HepG2 (cell line): ENCODE data around the gene ADARB2. TPM values are rescaled to one million over a fixed set of nuclear protein-coding genes. Genes with fewer than 3 reads are reported as not detected.

Experiments
- ATAC-seq: fragments of 200-7000 bp; cut with Tn5 transposase; 3 replicates; pipeline ENCODE4 v1.9.1; 2020; ENCODE audit warnings: mild to moderate bottlenecking, moderate library complexity
- BruUV-seq: library from RNA; stranded (reverse); fragments of 400-500 nt; replicated peaks from 2 replicates; lab custom pipeline; 2021; lab: Mats Ljungman, UMichigan
- CTCF ChIA-PET: fragments of 300-600 bp; formaldehyde crosslinking; extraction: SDS; loops from one replicate; lab custom pipeline; 2021; ENCODE audit warnings: low total read pairs, inconsistent platforms, low intra/inter-chr PET ratio; lab: Yijun Ruan, JAX
- POLR2A ChIA-PET: fragments of 350-600 bp; sonication (Branson Sonifier 250); formaldehyde crosslinking; loops from one replicate; lab custom pipeline; 2020; ENCODE audit warnings: antibody characterized with exemption, inconsistent platforms; lab: Yijun Ruan, JAX
- DNase-seq: peaks from one replicate; pipeline ENCODE4 v3.0.0-alpha.2; 2015; ENCODE audit warnings: low spot score
- FAIRE-seq: peaks from 3 replicates; lab custom pipeline; 2011; peaks lifted over from hg19 to GRCh38; lab: Jason Lieb, UNC
- H2AFZ ChIP-seq: one replicate; pipeline ENCODE4 v1.6.1; 2011; ENCODE audit warnings: low read length, inconsistent platforms
- H3K27ac ChIP-seq: fragments of 300-600 bp; 3 replicates; pipeline ENCODE4 v1.8.0; 2011; ENCODE audit warnings: mixed run types, mild to moderate bottlenecking, mixed read lengths, low read length, inconsistent platforms; ENCODE audit not compliant: insufficient read depth; ENCODE audit errors: extremely low read length
- H3K27me3 ChIP-seq, 2 experiments: fragments of 200-600 bp in 1 of 2; 2 replicates in 1 of 2; 3 replicates in 1 of 2; pipeline versions ENCODE4 v1.6.0 to v1.8.0; 2011; ENCODE audit warnings: low read length in 2 of 2, mild to moderate bottlenecking in 2 of 2, moderate library complexity in 2 of 2, inconsistent platforms in 1 of 2; ENCODE audit not compliant: insufficient read depth in 2 of 2, control insufficient read depth in 1 of 2
- H3K36me3 ChIP-seq, 2 experiments: fragments of 200-600 bp in 1 of 2; replicated peaks in 1 of 2; 2 replicates in 1 of 2; 3 replicates in 1 of 2; pipeline versions ENCODE4 v1.5.1 to v1.8.0; 2011; ENCODE audit warnings: low read length in 2 of 2, inconsistent platforms in 1 of 2; ENCODE audit not compliant: insufficient read depth in 2 of 2, control insufficient read depth in 1 of 2
- H3K4me1 ChIP-seq: 2 replicates; pipeline ENCODE4 v1.5.1; 2012; ENCODE audit warnings: low read length, inconsistent platforms; ENCODE audit not compliant: insufficient read depth
- H3K4me2 ChIP-seq: 2 replicates; pipeline ENCODE4 v1.6.0; 2011; ENCODE audit warnings: low read depth, low read length, inconsistent platforms
- H3K4me3 ChIP-seq, 3 experiments: fragments of 200-600 bp in 1 of 3; sonication (generic), shearing (Covaris generic) in 1 of 3; replicated peaks in 1 of 3; 2 replicates each; pipeline ENCODE4 v1.5.1; 2011 to 2016; ENCODE audit warnings: low read length in 3 of 3, inconsistent platforms in 2 of 3, low read depth in 2 of 3, mild to moderate bottlenecking in 2 of 3, control low read depth in 1 of 3, mixed read lengths in 1 of 3; ENCODE audit not compliant: insufficient read depth in 1 of 3
- H3K79me2 ChIP-seq: one replicate; pipeline ENCODE4 v1.6.1; 2011; ENCODE audit warnings: low read length, inconsistent platforms; ENCODE audit not compliant: insufficient read depth
- H3K9ac ChIP-seq: 2 replicates; pipeline ENCODE4 v1.6.0; 2011; ENCODE audit warnings: mild to moderate bottlenecking, low read depth, low read length, inconsistent platforms; ENCODE audit not compliant: insufficient read depth
- H3K9me3 ChIP-seq: 2 replicates; pipeline ENCODE4 v1.5.1; 2012; ENCODE audit warnings: mild to moderate bottlenecking, low read length
- H4K20me1 ChIP-seq: 2 replicates; pipeline ENCODE4 v1.6.0; 2011; ENCODE audit warnings: inconsistent platforms, mild to moderate bottlenecking, low read length, moderate library complexity; ENCODE audit not compliant: insufficient read depth
- BRF2 ChIP-seq: sonication (generic); formaldehyde crosslinking; IDR thresholded peaks from 2 replicates; pipeline ENCODE4 v1.8.1; 2022; ENCODE audit warnings: mild to moderate bottlenecking, missing genetic modification reagents
- CENPT ChIP-seq: sonication (generic); formaldehyde crosslinking; IDR thresholded peaks from 2 replicates; pipeline ENCODE4 v1.8.0; 2022; ENCODE audit warnings: low read depth, mild to moderate bottlenecking, moderate library complexity, missing genetic modification reagents
- HNF4G ChIP-seq, 2 experiments: sonication (generic) in 1 of 2; formaldehyde crosslinking in 1 of 2; IDR thresholded peaks; 2 replicates each; pipeline versions ENCODE4 v1.4.0 to v1.6.1; 2011 to 2020; ENCODE audit warnings: borderline replicate concordance in 2 of 2, low read depth in 2 of 2, mild to moderate bottlenecking in 2 of 2, low read length in 1 of 2, missing genetic modification reagents in 1 of 2, moderate library complexity in 1 of 2
- IRF2 ChIP-seq: IDR thresholded peaks from 2 replicates; pipeline ENCODE4 v1.6.1; 2018; ENCODE audit warnings: missing genetic modification reagents, missing compliant biosample characterization
- JUN ChIP-seq: sonication (generic); formaldehyde crosslinking; IDR thresholded peaks from 2 replicates; pipeline ENCODE4 v1.4.0; 2020; ENCODE audit warnings: mild to moderate bottlenecking, missing genetic modification reagents
- MTA3 ChIP-seq: sonication (generic); formaldehyde crosslinking; IDR thresholded peaks from 2 replicates; pipeline ENCODE4 v1.4.0; 2020; ENCODE audit warnings: missing genetic modification reagents
- PAWR ChIP-seq: sonication (generic); formaldehyde crosslinking; IDR thresholded peaks from 2 replicates; pipeline ENCODE4 v1.4.0; 2020; ENCODE audit warnings: missing genetic modification reagents, mild to moderate bottlenecking, borderline replicate concordance
- ZFP37 ChIP-seq: sonication (generic); formaldehyde crosslinking; IDR thresholded peaks from 2 replicates; pipeline ENCODE4 v1.4.0; 2020; ENCODE audit warnings: missing genetic modification reagents, borderline replicate concordance
- ZNF225 ChIP-seq: sonication (generic); formaldehyde crosslinking; IDR thresholded peaks from 2 replicates; pipeline ENCODE4 v1.4.0; 2020; ENCODE audit warnings: mild to moderate bottlenecking, missing genetic modification reagents
- ZNF674 ChIP-seq: sonication (generic); formaldehyde crosslinking; IDR thresholded peaks from 2 replicates; pipeline ENCODE4 v1.5.0; 2020; ENCODE audit warnings: low read depth, mild to moderate bottlenecking, missing genetic modification reagents
- WGBS: methylation state at CpG from one replicate; pipeline ENCODE4 v1.1.6; 2017; ENCODE audit warnings: low lambda C conversion rate; 5-methylcytosine and 5-hydroxymethylcytosine counted together
- in situ Hi-C: cut with HindIII; loops from 2 replicates; pipeline ENCODE4 v1.10.0; 2017; ENCODE audit warnings: low pct_unique_long_range_greater_than_20kb; ENCODE audit not compliant: extremely low pct_ligation_motif_present
- intact Hi-C: fragments of 100-400 bp; cut with micrococcal nuclease; formaldehyde crosslinking; loops from one replicate; pipeline ENCODE4 v1.10.0; 2022; ENCODE audit not compliant: unreplicated experiment
- polyA plus RNA-seq, 8 experiments: library from polyadenylated mRNA; depleted of rRNA in 3 of 8; stranded (reverse) in 7 of 8; unstranded in 1 of 8; fragments of >200 nt; fragmentation: Illumina TruSeq in 4 of 8; extraction: Trizol in 4 of 8; gene quantifications; 2 replicates each; pipeline versions ENCODE4 v1.2.1 to v1.2.3, GENCODE V29; 2011 to 2016; ENCODE audit warnings: low read depth in 4 of 8, missing spikeins in 1 of 8, mixed read lengths in 1 of 8; ENCODE audit not compliant: insufficient read depth in 1 of 8
- total RNA-seq, 5 experiments: library from RNA; depleted of rRNA; stranded (reverse); fragments of >200 nt; fragmentation: Illumina TruSeq; extraction: Trizol; gene quantifications; 2 replicates each; pipeline ENCODE4 v1.2.3, GENCODE V29; 2016; ENCODE audit warnings: low read depth in 1 of 5
- TF ChIP-seq, protein P1 (sequence below): sonication (generic); formaldehyde crosslinking; IDR thresholded peaks from 2 replicates; pipeline ENCODE4 v1.5.1; 2020; ENCODE audit warnings: mild to moderate bottlenecking, missing genetic modification reagents, moderate library complexity
- TF ChIP-seq, protein P2 (sequence below): sonication (generic); formaldehyde crosslinking; IDR thresholded peaks from 2 replicates; pipeline ENCODE4 v1.8.0; 2022; ENCODE audit warnings: low read depth, missing genetic modification reagents
- TF ChIP-seq, protein P3 (sequence below): sonication (generic); formaldehyde crosslinking; IDR thresholded peaks from 2 replicates; pipeline ENCODE4 v1.5.0; 2020; ENCODE audit warnings: missing genetic modification reagents

Gene ADARB2
- total and polyA plus RNA-seq, 2 of the 13 experiments (the other 11 are each of a cell fraction or from before 2014, with no cell fraction given): not detected

DNA sequence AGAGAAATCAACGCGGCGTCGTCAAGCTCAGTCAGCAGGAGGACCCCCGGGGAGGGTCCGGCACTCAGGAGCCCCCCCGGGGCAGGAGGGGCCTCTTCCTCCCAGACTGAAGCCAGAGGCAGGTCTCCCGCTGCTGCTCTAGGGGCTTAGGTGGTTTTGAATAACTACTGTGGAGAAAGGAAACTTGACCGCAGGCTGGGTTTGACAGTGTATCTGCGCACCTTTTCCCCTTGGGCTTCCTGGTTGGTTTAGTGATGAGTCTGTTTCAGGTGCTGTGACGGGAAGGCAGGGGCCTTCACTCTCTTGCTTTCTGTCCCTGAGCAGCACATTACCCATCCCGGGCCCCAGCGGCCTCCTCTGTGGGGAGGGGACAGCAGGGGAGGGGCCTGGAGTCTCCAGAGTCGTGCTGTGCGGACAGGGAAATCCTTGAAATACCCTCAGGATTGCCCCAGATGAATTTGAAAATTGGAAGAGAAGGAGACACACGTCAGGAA, 262.2 kb downstream of the ADARB2 start (continued):
- TF ChIP-seq IRF2 (CRISPR knock-in tag): no peak
- TF ChIP-seq, all 625 proteins: peak for 0

DNA sequence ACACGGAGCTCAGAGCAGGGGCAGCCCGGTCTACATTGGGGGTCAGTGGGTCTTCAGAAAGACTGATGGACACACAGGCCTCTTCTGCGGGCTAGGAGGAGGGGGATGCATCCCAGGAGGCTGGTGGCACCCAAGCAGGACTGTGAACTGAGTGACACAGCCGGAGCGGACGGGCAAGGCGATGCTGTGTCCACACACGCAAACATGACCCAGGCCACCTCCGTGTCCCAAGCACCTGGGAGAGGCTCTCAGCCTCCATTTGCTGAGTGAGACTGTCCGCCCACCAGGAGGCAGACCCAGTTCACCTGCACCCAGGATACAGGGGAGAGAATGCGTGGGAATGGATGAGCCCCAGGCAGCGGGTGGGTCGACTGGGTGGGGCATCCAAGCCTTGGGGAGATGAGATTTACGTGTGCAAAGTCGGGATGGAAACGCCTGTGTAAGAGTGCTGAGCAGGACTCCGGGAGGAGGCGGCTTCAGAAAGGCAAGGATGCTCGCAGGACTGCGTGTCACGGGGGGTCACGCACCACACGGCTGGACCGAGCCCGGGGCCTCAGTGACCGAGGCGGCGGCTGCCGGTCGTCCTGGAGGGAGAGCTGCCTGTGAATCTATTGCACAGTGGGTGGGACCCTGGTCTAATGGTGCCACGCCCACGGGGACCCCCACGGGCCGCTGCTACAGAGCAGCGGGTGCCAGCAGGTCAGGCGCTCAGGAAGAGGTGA, 262.8 kb downstream of the ADARB2 start:
- BruUV-seq: no TSS peak
- FAIRE-seq (no peak), ATAC-seq (no peak), DNase-seq (no peak)
- POLR2A ChIA-PET: no interaction called here
- no peak overlapping the region for H3K27ac ChIP-seq
- H3K27me3 ChIP-seq: peaks cover 3 to 43% of the 10 kb centered on the region in 2 experiments; a peak in 4 of 5 replicates
- no peak overlapping the region for H3K9ac ChIP-seq
- in situ Hi-C loops: no loop called here
- intact Hi-C loops: no loop called here
- H2AFZ ChIP-seq: no peak overlapping the region
- WGBS: 23% methylated on average over 12 of the region's 36 CpGs
- CTCF ChIA-PET: no interaction called here
- no peaks in the 10 kb centered on the region for H3K4me1 ChIP-seq
- no peak overlapping the region for H3K4me3 ChIP-seq
- H4K20me1 ChIP-seq: no peaks in the 10 kb centered on the region
- no peaks in the 10 kb centered on the region for H3K79me2 ChIP-seq
- no peaks in the 10 kb centered on the region for H3K9me3 ChIP-seq
- no peak overlapping the region for H3K4me2 ChIP-seq
- no peaks in the 10 kb centered on the region for H3K36me3 ChIP-seq
- no peak for TF ChIP-seq HNF4G (IDR thresholded peaks at IDR 0.05; ENCODE audit: borderline replicate concordance, low read depth, low read length)
- no peak for TF ChIP-seq HNF4G (CRISPR knock-in tag; IDR thresholded peaks at IDR 0.05; ENCODE audit: borderline replicate concordance, low read depth)
- no peak for TF ChIP-seq MTA3 (CRISPR knock-in tag)
- TF ChIP-seq, protein P1, sequence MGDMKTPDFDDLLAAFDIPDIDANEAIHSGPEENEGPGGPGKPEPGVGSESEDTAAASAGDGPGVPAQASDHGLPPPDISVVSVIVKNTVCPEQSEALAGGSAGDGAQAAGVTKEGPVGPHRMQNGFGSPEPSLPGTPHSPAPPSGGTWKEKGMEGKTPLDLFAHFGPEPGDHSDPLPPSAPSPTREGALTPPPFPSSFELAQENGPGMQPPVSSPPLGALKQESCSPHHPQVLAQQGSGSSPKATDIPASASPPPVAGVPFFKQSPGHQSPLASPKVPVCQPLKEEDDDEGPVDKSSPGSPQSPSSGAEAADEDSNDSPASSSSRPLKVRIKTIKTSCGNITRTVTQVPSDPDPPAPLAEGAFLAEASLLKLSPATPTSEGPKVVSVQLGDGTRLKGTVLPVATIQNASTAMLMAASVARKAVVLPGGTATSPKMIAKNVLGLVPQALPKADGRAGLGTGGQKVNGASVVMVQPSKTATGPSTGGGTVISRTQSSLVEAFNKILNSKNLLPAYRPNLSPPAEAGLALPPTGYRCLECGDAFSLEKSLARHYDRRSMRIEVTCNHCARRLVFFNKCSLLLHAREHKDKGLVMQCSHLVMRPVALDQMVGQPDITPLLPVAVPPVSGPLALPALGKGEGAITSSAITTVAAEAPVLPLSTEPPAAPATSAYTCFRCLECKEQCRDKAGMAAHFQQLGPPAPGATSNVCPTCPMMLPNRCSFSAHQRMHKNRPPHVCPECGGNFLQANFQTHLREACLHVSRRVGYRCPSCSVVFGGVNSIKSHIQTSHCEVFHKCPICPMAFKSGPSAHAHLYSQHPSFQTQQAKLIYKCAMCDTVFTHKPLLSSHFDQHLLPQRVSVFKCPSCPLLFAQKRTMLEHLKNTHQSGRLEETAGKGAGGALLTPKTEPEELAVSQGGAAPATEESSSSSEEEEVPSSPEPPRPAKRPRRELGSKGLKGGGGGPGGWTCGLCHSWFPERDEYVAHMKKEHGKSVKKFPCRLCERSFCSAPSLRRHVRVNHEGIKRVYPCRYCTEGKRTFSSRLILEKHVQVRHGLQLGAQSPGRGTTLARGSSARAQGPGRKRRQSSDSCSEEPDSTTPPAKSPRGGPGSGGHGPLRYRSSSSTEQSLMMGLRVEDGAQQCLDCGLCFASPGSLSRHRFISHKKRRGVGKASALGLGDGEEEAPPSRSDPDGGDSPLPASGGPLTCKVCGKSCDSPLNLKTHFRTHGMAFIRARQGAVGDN (CRISPR knock-in tag): no peak
- TF ChIP-seq BRF2 (CRISPR knock-in tag): no peak
- TF ChIP-seq ZNF225 (CRISPR knock-in tag): no peak
- TF ChIP-seq PAWR: no peak
- no peak for TF ChIP-seq CENPT (CRISPR knock-in tag)
- TF ChIP-seq, protein P2, sequence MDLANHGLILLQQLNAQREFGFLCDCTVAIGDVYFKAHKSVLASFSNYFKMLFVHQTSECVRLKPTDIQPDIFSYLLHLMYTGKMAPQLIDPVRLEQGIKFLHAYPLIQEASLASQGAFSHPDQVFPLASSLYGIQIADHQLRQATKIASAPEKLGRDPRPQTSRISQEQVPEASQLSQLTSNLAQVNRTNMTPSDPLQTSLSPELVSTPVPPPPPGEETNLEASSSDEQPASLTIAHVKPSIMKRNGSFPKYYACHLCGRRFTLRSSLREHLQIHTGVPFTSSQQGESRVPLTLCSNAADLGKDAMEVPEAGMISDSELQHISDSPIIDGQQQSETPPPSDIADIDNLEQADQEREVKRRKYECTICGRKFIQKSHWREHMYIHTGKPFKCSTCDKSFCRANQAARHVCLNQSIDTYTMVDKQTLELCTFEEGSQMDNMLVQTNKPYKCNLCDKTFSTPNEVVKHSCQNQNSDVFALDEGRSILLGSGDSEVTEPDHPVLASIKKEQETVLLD (CRISPR knock-in tag): no peak
- TF ChIP-seq, protein P3, sequence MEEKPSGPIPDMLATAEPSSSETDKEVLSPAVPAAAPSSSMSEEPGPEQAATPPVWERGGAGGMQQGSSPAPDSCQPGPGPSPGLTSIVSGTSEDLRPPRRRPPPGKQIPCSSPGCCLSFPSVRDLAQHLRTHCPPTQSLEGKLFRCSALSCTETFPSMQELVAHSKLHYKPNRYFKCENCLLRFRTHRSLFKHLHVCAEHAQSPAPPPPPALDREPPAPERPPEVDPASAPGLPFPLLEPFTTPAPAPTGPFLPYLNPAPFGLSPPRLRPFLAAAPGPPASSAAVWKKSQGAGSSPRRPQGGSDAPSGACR (CRISPR knock-in tag): no peak
- TF ChIP-seq JUN (CRISPR knock-in tag): no peak
- TF ChIP-seq ZNF674 (CRISPR knock-in tag): no peak
- TF ChIP-seq ZFP37 (CRISPR knock-in tag): no peak
